OCI-LY1 (cell line): ENCODE results near the gene HELQ.

Experiments
- H2AFZ ChIP-seq: fragments of 200-600 bp; sonication (generic), shearing (Covaris generic); 2 replicates; pipeline ENCODE4 v1.6.0; 2014; ENCODE audit warnings: antibody characterized with exemption, mild to moderate bottlenecking, low read length
- H3F3A ChIP-seq: fragments of 200-600 bp; sonication (generic), shearing (Covaris generic); 2 replicates; pipeline ENCODE4 v1.6.0; 2014; ENCODE audit warnings: mild to moderate bottlenecking, antibody characterized with exemption, low read length, moderate library complexity; ENCODE audit not compliant: insufficient read depth
- H3K27ac ChIP-seq: fragments of 200-600 bp; sonication (generic); 2 replicates; pipeline ENCODE4 v1.5.1; 2014; ENCODE audit warnings: low read length, mixed run types, mild to moderate bottlenecking, low read depth; ENCODE audit not compliant: poor library complexity, severe bottlenecking
- H3K27me3 ChIP-seq: fragments of 200-600 bp; sonication (generic); 2 replicates; pipeline ENCODE4 v1.6.0; 2014; ENCODE audit warnings: antibody characterized with exemption, mild to moderate bottlenecking, low read length, moderate library complexity; ENCODE audit not compliant: insufficient read depth
- H3K36me3 ChIP-seq: fragments of 200-600 bp; sonication (generic); 2 replicates; pipeline ENCODE4 v1.6.1; 2014; ENCODE audit warnings: mild to moderate bottlenecking, antibody characterized with exemption, low read length, moderate library complexity, mixed read lengths; ENCODE audit not compliant: insufficient read depth
- H3K4me1 ChIP-seq: fragments of 200-600 bp; sonication (generic); 2 replicates; pipeline ENCODE4 v1.5.1; 2014; ENCODE audit warnings: mild to moderate bottlenecking, low read length, moderate library complexity; ENCODE audit not compliant: insufficient read depth, severe bottlenecking
- H3K4me2 ChIP-seq: fragments of 200-600 bp; sonication (generic), shearing (Covaris generic); 2 replicates; pipeline ENCODE4 v1.6.1; 2014; ENCODE audit warnings: low read length
- H3K4me3 ChIP-seq: fragments of 200-600 bp; sonication (generic); 2 replicates; pipeline ENCODE4 v1.5.1; 2014; ENCODE audit warnings: low read length, low read depth, mild to moderate bottlenecking, mixed read lengths; ENCODE audit not compliant: poor library complexity, severe bottlenecking
- H3K79me2 ChIP-seq: fragments of 200-600 bp; shearing (Covaris generic); 2 replicates; pipeline ENCODE4 v1.6.1; 2016; ENCODE audit warnings: mixed run types, low read length, mixed read lengths; ENCODE audit not compliant: insufficient read depth
- H3K9ac ChIP-seq: fragments of 200-600 bp; sonication (generic), shearing (Covaris generic); 2 replicates; pipeline ENCODE4 v1.6.1; 2014; ENCODE audit warnings: mild to moderate bottlenecking, low read length, mixed read lengths
- H3K9me2 ChIP-seq: fragments of 200-600 bp; sonication (generic), shearing (Covaris generic); 2 replicates; pipeline ENCODE4 v1.6.1; 2014; ENCODE audit warnings: low read depth, mild to moderate bottlenecking, low read length, mixed read lengths
- H3K9me3 ChIP-seq: fragments of 200-600 bp; shearing (Covaris generic); 2 replicates; pipeline ENCODE4 v1.6.1; 2014; ENCODE audit warnings: low read length, mixed read lengths
- H4K20me1 ChIP-seq: fragments of 200-600 bp; sonication (generic), shearing (Covaris generic); 2 replicates; pipeline ENCODE4 v1.6.0; 2016; ENCODE audit warnings: mild to moderate bottlenecking, low read length; ENCODE audit not compliant: insufficient read depth
- EZH2 ChIP-seq: fragments of 200-600 bp; sonication (generic), shearing (Covaris generic); IDR thresholded peaks from 2 replicates; pipeline ENCODE4 v1.8.0; 2017; ENCODE audit warnings: borderline replicate concordance, mixed run types, mild to moderate bottlenecking, antibody characterized with exemption, low read length, moderate library complexity, mixed read lengths
- TF ChIP-seq, protein P1 (sequence below): fragments of 200-600 bp; sonication (generic), shearing (Covaris generic); IDR thresholded peaks from 2 replicates; pipeline ENCODE4 v1.5.1; 2017; ENCODE audit warnings: mild to moderate bottlenecking, antibody characterized with exemption, low read length, moderate library complexity, mixed read lengths

Gene HELQ

DNA sequence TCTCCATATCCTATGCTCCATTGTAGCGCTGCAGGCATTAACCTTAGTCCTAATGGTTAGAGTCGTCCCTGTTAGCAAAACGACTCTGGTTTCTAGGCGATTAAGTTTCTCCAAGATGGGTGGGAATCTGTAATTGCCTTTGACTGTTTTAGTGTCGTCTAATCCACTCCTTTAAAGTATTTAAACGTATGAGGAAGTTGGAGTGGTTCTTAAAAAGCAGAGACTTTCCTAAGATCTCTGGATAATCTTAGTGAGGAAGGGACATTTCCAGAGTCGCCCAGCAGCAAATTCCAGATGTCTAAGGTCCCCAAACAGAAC is 520 bp upstream of the HELQ start:
- H3K79me2 ChIP-seq = peaks cover 26% of the 10 kb centered on the region
- TF ChIP-seq, protein P1, sequence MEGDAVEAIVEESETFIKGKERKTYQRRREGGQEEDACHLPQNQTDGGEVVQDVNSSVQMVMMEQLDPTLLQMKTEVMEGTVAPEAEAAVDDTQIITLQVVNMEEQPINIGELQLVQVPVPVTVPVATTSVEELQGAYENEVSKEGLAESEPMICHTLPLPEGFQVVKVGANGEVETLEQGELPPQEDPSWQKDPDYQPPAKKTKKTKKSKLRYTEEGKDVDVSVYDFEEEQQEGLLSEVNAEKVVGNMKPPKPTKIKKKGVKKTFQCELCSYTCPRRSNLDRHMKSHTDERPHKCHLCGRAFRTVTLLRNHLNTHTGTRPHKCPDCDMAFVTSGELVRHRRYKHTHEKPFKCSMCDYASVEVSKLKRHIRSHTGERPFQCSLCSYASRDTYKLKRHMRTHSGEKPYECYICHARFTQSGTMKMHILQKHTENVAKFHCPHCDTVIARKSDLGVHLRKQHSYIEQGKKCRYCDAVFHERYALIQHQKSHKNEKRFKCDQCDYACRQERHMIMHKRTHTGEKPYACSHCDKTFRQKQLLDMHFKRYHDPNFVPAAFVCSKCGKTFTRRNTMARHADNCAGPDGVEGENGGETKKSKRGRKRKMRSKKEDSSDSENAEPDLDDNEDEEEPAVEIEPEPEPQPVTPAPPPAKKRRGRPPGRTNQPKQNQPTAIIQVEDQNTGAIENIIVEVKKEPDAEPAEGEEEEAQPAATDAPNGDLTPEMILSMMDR = no peak
- no peak for TF ChIP-seq EZH2
- H3K36me3 ChIP-seq = peaks cover 55% of the 10 kb centered on the region

DNA sequence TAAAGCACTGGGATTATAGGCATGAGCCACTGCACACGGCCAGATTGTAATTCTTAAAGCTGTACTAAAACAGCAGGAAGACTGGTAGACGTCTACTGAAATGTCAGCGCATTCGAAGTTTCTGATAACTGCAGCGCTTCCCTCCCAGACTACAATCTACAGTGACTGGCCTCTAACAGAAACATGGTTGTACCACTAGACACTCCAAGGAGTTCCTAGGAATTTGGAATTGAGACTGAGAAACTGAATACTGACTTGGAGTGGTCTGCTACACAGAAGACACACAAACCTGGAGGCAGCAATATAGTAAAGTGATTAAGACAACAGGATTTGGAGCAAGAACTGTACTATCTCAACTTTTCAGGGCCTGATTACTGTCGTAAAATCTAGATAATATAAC is 937 bp downstream of the HELQ start:
- Histone ChIP-seq H3K4me2 (peak overlapping the region; percentile 97), H3K27ac (peak overlapping the region; percentile 55), H3K79me2 (peaks cover 26% of the 10 kb centered on the region), H4K20me1 (no peaks in the 10 kb centered on the region), H3K9me2 (no peaks in the 10 kb centered on the region), H3K9ac (peak overlapping the region; percentile 91), H3K9me3 (no peaks in the 10 kb centered on the region), H3K27me3 (no peaks in the 10 kb centered on the region), H2AFZ (no peak overlapping the region), H3K4me1 (peaks cover 32% of the 10 kb centered on the region), H3F3A (no peaks in the 10 kb centered on the region), H3K4me3 (peak overlapping the region; percentile 91), H3K36me3 (peaks cover 41% of the 10 kb centered on the region; the same call in 1 of the 2 replicates)
- no peak for TF ChIP-seq EZH2
- TF ChIP-seq, protein P1 = no peak

More for the DNA sequence above, 520 bp upstream of the HELQ start:
- no peaks in the 10 kb centered on the region for H3K9me2 ChIP-seq
- H3K27ac ChIP-seq = no peak overlapping the region
- H3F3A ChIP-seq = no peaks in the 10 kb centered on the region
- H3K4me2 ChIP-seq = peak overlapping the region; percentile 74
- no peaks in the 10 kb centered on the region for H3K27me3 ChIP-seq
- H3K9me3 ChIP-seq = no peaks in the 10 kb centered on the region
- peaks cover 32% of the 10 kb centered on the region for H3K4me1 ChIP-seq
- no peak overlapping the region for H2AFZ ChIP-seq
- peak overlapping the region; percentile 91 for H3K4me3 ChIP-seq
- H3K9ac ChIP-seq = peak overlapping the region; percentile 93
- no peaks in the 10 kb centered on the region for H4K20me1 ChIP-seq

DNA sequence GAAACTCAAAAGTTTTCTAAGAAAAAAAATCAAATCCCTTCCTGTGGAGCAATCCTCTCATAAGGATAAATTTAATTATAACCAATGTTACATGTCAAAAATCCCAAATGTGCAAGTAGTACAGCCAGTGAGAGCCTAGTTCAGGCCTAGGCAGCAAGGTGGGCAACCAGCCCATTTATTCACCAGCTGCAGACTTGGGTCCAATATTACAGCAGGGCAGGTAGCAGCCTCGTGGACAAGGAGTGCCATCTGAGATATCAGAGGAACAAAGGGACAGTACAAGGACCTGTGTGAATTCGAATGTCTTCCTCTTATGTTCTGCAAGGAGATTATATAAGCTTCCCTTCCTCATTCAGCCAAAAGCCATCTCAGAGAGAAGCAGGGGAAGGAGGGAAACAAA is 6.6 kb downstream of the HELQ start:
- TF ChIP-seq, protein P1 = no peak
- no peak for TF ChIP-seq EZH2
- Histone ChIP-seq H2AFZ (no peak overlapping the region), H3K27me3 (no peaks in the 10 kb centered on the region), H3K4me3 (no peak overlapping the region), H3K36me3 (peaks cover 34% of the 10 kb centered on the region; the same call in 1 of the 2 replicates), H3K27ac (no peak overlapping the region), H3K4me1 (peaks cover 5% of the 10 kb centered on the region), H3F3A (no peaks in the 10 kb centered on the region), H3K79me2 (no peaks in the 10 kb centered on the region), H3K4me2 (no peak overlapping the region), H3K9ac (no peak overlapping the region), H3K9me3 (no peaks in the 10 kb centered on the region), H3K9me2 (no peaks in the 10 kb centered on the region), H4K20me1 (no peaks in the 10 kb centered on the region)
